Bronchial epithelial cell (primary cell): ENCODE measurements around the gene TGFBR3. TPM values are rescaled to one million over a fixed set of nuclear protein-coding genes. Genes with fewer than 3 reads are reported as not detected.

Source experiments
- DNase-seq: peaks from one replicate; pipeline ENCODE4 v3.0.0-alpha.2; 2010; ENCODE audit warnings: low read depth
- FAIRE-seq: peaks from 2 replicates; lab custom pipeline; 2011; peaks lifted over from hg19 to GRCh38; lab: Jason Lieb, UNC
- H3K27me3 ChIP-seq: 2 replicates; pipeline ENCODE4 v1.5.1; 2011; ENCODE audit warnings: low read length; ENCODE audit not compliant: control insufficient read depth, insufficient read depth
- H3K36me3 ChIP-seq: 2 replicates; pipeline ENCODE4 v1.5.1; 2011; ENCODE audit warnings: low read length; ENCODE audit not compliant: control insufficient read depth, insufficient read depth
- H3K4me3 ChIP-seq: 2 replicates; pipeline ENCODE4 v1.5.1; 2011; ENCODE audit warnings: mild to moderate bottlenecking, low read depth, low read length, control low read depth
- total RNA-seq: library from RNA; depleted of rRNA; stranded (reverse); fragments of >200 nt; gene quantifications from 2 replicates; pipeline ENCODE4 v1.2.1, GENCODE V29; 2014
- TF ChIP-seq, protein P1 (sequence below): IDR thresholded peaks from 2 replicates; pipeline ENCODE4 v1.5.1; 2011; ENCODE audit warnings: mild to moderate bottlenecking, moderate library complexity, low read length, control low read depth, inconsistent platforms; ENCODE audit not compliant: insufficient read depth, severe bottlenecking

Gene TGFBR3
- total RNA-seq, 1 donor from 2014 or later: 1.8 TPM

DNA sequence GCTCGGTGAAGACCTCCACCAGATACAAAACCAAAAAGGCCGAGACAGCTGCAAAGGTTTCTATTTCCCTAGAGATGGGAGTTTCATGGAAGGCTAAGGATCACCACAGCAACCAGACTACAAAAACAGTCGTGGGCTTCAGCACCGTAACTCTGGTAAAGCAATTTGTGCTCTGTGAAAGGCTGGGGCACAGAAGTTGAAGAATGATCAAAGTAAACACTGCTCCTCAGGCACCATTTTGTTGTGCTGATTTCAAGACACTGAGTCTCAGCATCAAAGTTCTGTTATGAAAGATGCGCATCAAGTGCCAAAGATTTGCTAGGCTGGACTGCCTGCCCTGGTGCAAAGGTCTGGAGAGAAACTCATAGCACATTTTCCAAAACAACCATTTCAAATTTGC, 116.2 kb downstream of the TGFBR3 start:
- TF ChIP-seq, protein P1, sequence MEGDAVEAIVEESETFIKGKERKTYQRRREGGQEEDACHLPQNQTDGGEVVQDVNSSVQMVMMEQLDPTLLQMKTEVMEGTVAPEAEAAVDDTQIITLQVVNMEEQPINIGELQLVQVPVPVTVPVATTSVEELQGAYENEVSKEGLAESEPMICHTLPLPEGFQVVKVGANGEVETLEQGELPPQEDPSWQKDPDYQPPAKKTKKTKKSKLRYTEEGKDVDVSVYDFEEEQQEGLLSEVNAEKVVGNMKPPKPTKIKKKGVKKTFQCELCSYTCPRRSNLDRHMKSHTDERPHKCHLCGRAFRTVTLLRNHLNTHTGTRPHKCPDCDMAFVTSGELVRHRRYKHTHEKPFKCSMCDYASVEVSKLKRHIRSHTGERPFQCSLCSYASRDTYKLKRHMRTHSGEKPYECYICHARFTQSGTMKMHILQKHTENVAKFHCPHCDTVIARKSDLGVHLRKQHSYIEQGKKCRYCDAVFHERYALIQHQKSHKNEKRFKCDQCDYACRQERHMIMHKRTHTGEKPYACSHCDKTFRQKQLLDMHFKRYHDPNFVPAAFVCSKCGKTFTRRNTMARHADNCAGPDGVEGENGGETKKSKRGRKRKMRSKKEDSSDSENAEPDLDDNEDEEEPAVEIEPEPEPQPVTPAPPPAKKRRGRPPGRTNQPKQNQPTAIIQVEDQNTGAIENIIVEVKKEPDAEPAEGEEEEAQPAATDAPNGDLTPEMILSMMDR: no peak
- Histone ChIP-seq H3K36me3 (no peaks in the 10 kb centered on the region), H3K27me3 (no peaks in the 10 kb centered on the region), H3K4me3 (no peak overlapping the region)
- DNase-seq (no peak), FAIRE-seq (no peak)

DNA sequence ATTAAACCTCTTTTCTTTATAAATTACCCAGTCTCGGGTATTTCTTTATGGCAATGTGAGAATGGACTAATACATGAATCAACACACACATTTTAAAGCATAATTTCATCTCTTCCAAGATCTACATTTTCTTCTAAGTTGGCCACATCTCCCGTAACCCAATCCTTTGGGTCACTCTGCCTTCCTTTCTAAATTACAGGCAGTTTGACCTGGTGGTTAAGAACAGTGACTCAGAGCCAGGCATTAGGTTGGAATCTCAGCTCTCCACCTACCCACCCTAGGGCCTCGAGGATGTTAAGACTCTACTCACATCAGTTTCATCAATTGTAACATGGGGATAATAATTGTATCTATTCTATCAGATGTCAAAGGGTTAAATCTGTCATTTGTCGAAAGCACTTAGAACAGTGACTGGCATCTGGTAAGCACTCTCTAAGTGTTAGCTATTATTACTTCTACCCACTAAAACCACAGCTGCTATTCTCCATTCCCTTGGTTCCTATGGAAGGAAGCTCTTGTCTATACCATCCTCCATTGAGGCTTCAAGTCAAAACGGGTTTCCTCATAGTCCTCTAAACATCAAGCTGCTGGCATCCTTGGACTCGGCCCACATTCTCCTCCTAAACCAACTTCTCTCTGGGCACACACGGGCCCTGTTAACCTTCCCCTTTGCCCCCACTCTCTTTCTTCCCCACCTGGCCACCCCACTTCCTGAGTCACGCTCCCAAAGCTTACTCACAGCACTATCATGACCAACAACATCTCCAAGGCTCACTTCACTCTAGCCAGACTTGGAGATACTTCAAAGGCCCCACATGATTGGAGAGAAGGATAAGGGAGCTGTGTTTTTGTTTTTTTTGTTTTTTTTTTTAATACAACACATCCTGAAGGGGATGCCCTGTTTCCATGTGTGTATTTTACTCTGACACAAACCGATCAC, 116.9 kb downstream of the TGFBR3 start:
- FAIRE-seq: no peak
- DNase-seq: no peak

DNA sequence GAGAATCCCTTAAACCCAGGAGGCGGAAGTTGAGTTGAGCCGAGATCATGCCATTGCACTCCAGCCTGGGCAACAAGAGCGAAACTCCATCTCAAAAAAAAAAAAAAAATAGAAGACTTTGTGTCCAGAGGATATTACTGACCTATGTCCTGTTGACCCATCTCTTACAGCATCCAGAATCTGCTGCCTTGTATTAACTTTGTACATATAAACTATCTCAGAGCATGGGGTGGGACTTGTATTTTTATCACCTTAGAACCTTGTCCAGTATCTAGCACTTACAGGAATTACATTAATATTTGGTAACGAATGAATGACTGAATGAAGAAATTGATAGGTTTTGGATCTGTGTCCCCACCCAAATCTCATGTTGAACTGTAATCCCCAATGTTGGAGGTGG, 117.8 kb downstream of the TGFBR3 start:
- Histone ChIP-seq H3K4me3 (no peak overlapping the region), H3K27me3 (no peaks in the 10 kb centered on the region), H3K36me3 (no peaks in the 10 kb centered on the region)
- TF ChIP-seq, protein P1: no peak
- no peak for DNase-seq
- FAIRE-seq: no peak

More for the DNA sequence above, 116.9 kb downstream of the TGFBR3 start:
- Histone ChIP-seq H3K36me3 (no peaks in the 10 kb centered on the region), H3K4me3 (no peak overlapping the region), H3K27me3 (no peaks in the 10 kb centered on the region)
- TF ChIP-seq, protein P1: no peak

DNA sequence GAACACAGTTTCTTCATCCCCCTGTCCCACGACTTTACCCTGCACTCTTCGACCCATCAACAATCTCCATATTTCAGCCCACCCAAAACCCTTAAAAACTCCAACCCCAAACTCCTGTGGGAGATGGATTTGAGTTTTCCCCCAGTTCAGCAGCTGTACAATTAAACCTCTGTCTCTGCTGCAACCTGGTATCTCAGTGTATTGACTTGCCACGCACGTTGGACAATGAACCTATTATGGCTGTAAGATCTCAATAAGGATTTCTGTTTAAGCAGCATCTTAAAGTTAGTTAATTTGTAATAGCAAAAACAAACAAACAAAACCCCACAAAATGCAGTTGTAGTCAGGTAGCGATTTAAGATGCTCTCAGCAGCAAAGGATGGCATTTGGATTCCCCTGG, 119.1 kb downstream of the TGFBR3 start:
- Histone ChIP-seq H3K4me3 (no peak overlapping the region), H3K27me3 (no peaks in the 10 kb centered on the region), H3K36me3 (no peaks in the 10 kb centered on the region)
- no peak for DNase-seq
- no peak for FAIRE-seq
- TF ChIP-seq, protein P1: no peak

DNA sequence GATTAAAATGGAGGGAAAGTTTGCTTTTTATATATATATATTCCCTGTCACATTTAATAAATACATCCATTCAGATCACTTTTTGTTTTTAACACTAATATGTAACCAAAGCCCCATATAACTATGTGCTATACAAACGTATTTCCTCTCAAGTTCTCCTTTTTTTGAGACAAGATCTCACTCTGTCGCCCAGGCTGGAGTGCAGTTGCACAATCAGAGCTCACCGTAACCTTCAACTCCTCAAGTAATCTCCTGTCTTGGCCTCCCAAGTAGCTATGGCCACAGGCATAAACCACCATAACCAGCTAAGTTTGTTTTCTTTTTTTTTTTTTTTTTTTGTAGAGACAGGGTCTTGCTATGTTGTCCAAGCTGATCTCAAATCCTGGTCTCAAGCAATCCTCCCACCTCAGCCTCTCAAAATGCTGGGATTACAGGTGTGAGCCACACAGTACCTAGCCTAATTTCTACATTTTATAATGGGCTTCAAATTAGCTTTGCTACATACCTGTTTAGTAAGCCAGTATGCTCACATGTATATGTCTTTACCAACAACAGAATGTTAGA, 120.0 kb downstream of the TGFBR3 start:
- FAIRE-seq (no peak), DNase-seq (no peak)

More for the DNA sequence above, 120.0 kb downstream of the TGFBR3 start:
- TF ChIP-seq, protein P1: no peak
- H3K36me3 ChIP-seq: no peaks in the 10 kb centered on the region
- H3K27me3 ChIP-seq: no peaks in the 10 kb centered on the region
- H3K4me3 ChIP-seq: no peak overlapping the region
